ENCODE measurements around the gene MGLL. TPM values are rescaled to one million over a fixed set of nuclear protein-coding genes. Genes with fewer than 3 reads are reported as not detected.

The MGLL gene
- total RNA-seq, 3 donors from 2014 or later = 212 to 515 (median 221) TPM

- intact Hi-C loops (cut with DNase I, micrococcal nuclease) = no loop called here
- Histone ChIP-seq H3K9me3 (no peaks in the 10 kb centered on the region), H3K4me3 (no peak overlapping the region), H3K4me1 (ENCODE audit: low read depth) (peaks cover 28% of the 10 kb centered on the region), H3K36me3 (ENCODE audit: low read depth) (no peaks in the 10 kb centered on the region)
- DNase-seq (peak in 2 of 3 donors; percentile 41 to 47), ATAC-seq (peak; percentile 44)
- no peak for TF ChIP-seq CTCF (IDR thresholded peaks at IDR 0.05)
Observed at GRCh38 chr3:127734754-127735473, 87.4 kb downstream of the MGLL start.

- intact Hi-C loops (cut with DNase I, micrococcal nuclease) = no loop called here
- no peaks in the 10 kb centered on the region for H3K36me3 ChIP-seq (ENCODE audit: low read depth)
- ATAC-seq (no peak), DNase-seq (no peak)
- H3K4me3 ChIP-seq = no peak overlapping the region
- no peak for TF ChIP-seq CTCF (IDR thresholded peaks at IDR 0.05)
- peaks cover 28% of the 10 kb centered on the region for H3K4me1 ChIP-seq (ENCODE audit: low read depth)
- H3K9me3 ChIP-seq = no peaks in the 10 kb centered on the region
Observed at GRCh38 chr3:127734181-127734720, 88.1 kb downstream of the MGLL start.

GRCh38 chr3:127733781-127734180 lies 88.5 kb downstream of the MGLL start:
- peaks cover 27% of the 10 kb centered on the region for H3K4me1 ChIP-seq (ENCODE audit: low read depth)
- intact Hi-C loops (cut with DNase I, micrococcal nuclease) = no loop called here
- no peaks in the 10 kb centered on the region for H3K9me3 ChIP-seq
- no peak overlapping the region for H3K4me3 ChIP-seq
- ATAC-seq (no peak), DNase-seq (no peak)
- TF ChIP-seq CTCF (IDR thresholded peaks at IDR 0.05) = no peak
- no peaks in the 10 kb centered on the region for H3K36me3 ChIP-seq (ENCODE audit: low read depth)

GRCh38 chr3:127732879-127733350 lies 89.4 kb downstream of the MGLL start:
- Histone ChIP-seq H3K4me3 (no peak overlapping the region), H3K4me1 (ENCODE audit: low read depth) (peaks cover 19% of the 10 kb centered on the region), H3K9me3 (no peaks in the 10 kb centered on the region), H3K36me3 (ENCODE audit: low read depth) (no peaks in the 10 kb centered on the region)
- no peak for TF ChIP-seq CTCF (IDR thresholded peaks at IDR 0.05)
- intact Hi-C loops (cut with DNase I, micrococcal nuclease) = no loop called here
- DNase-seq (no peak), ATAC-seq (no peak)

GRCh38 chr3:127732303-127732702 lies 90.0 kb downstream of the MGLL start:
- Histone ChIP-seq H3K36me3 (ENCODE audit: low read depth) (no peaks in the 10 kb centered on the region), H3K4me3 (no peak overlapping the region), H3K9me3 (no peaks in the 10 kb centered on the region), H3K4me1 (ENCODE audit: low read depth) (peaks cover 16% of the 10 kb centered on the region)
- no peak for ATAC-seq
- intact Hi-C loops (cut with DNase I, micrococcal nuclease) = no loop called here
- TF ChIP-seq CTCF (IDR thresholded peaks at IDR 0.05) = no peak
- DNase-seq = no peak

All from mucosa of descending colon (tissue), 3 donors.